Transverse colon (tissue), 4 donors: ENCODE measurements around the gene CAPN5. TPM values are rescaled to one million over a fixed set of nuclear protein-coding genes. Genes with fewer than 3 reads are reported as not detected.

Source experiments
- DNase-seq: peaks from one replicate; pipeline ENCODE4 v3.0.0-alpha.2; 2019
- H3K27ac ChIP-seq, 4 donors: fragments of 200-600 bp; sonication (generic); 2 replicates each; pipeline ENCODE4 v1.5.1; 2016 to 2018; ENCODE audit warnings: inconsistent platforms in 4 of 4
- H3K27me3 ChIP-seq: fragments of 200-600 bp; sonication (generic); 2 replicates; pipeline ENCODE4 v1.5.1; 2017; ENCODE audit warnings: inconsistent platforms
- H3K36me3 ChIP-seq, 4 donors: fragments of 200-600 bp; sonication (generic); 2 replicates each; pipeline ENCODE4 v1.5.1; 2017 to 2019; ENCODE audit warnings: inconsistent platforms in 4 of 4
- H3K4me1 ChIP-seq, 4 donors: fragments of 200-600 bp; sonication (generic); 2 replicates each; pipeline ENCODE4 v1.5.1; 2017 to 2020; ENCODE audit warnings: inconsistent platforms in 4 of 4
- H3K4me3 ChIP-seq, 4 donors: fragments of 200-600 bp; sonication (generic); 1 replicate in 1 of 4; 2 replicates in 3 of 4; pipeline versions ENCODE4 v1.5.1 to v1.6.1; 2017 to 2019; ENCODE audit warnings: inconsistent platforms in 4 of 4
- H3K9me3 ChIP-seq, 2 donors: fragments of 200-600 bp; sonication (generic); 2 replicates each; pipeline ENCODE4 v1.5.1; 2017 to 2019; ENCODE audit warnings: inconsistent platforms in 2 of 2
- EP300 ChIP-seq: sonication (generic); formaldehyde crosslinking; IDR thresholded peaks from one replicate; pipeline ENCODE4 v1.6.1; 2017; ENCODE audit warnings: antibody characterized with exemption, low read depth
- POLR2A ChIP-seq: fragments of 450-650 bp; IDR thresholded peaks from one replicate; pipeline ENCODE4 v1.6.1; 2016; ENCODE audit warnings: antibody characterized with exemption, mild to moderate bottlenecking, moderate library complexity
- POLR2AphosphoS5 ChIP-seq, 3 donors: sonication (generic); formaldehyde crosslinking; IDR thresholded peaks; one replicate each; pipeline ENCODE4 v1.6.1; 2016; ENCODE audit warnings: antibody characterized with exemption in 3 of 3
- WGBS, 2 donors: methylation state at CpG; one replicate each; pipeline ENCODE4 v1.1.5; 2018; ENCODE audit warnings: low coverage in 1 of 2; 5-methylcytosine and 5-hydroxymethylcytosine counted together
- in situ Hi-C, 4 donors: fragments of 200-750 bp; cut with MboI; loops; one replicate each; pipeline versions ENCODE4 v1.15.0 to v1.15.1; 2017; ENCODE audit warnings: low sequenced_read_pairs in 3 of 4, low pct_ligation_motif_present in 1 of 4, low pct_unique_long_range_greater_than_20kb in 1 of 4
- intact Hi-C: fragments of 100-400 bp; cut with DNase I; formaldehyde crosslinking; loops from one replicate; pipeline ENCODE4 v1.15.1; 2023; ENCODE audit warnings: low total_unique reads
- total RNA-seq, 4 donors: library from RNA; depleted of rRNA; stranded (reverse); fragments of >200 nt; gene quantifications; one replicate each; pipeline ENCODE4 v1.1.0, GENCODE V29; 2016
- TF ChIP-seq, protein P1 (sequence below), 5 experiments: fragments of 200-600 bp in 3 of 5; fragments of 450-650 bp in 2 of 5; sonication (generic) in 3 of 5; IDR thresholded peaks; 1 replicate in 2 of 5; 2 replicates in 3 of 5; pipeline ENCODE4 v1.5.1; 2016 to 2017; ENCODE audit warnings: antibody characterized with exemption in 5 of 5, inconsistent platforms in 3 of 5, mild to moderate bottlenecking in 2 of 5, moderate library complexity in 1 of 5

Gene CAPN5
- total RNA-seq, 4 donors from 2014 or later, result 210 to 290 (median 214) TPM

DNA sequence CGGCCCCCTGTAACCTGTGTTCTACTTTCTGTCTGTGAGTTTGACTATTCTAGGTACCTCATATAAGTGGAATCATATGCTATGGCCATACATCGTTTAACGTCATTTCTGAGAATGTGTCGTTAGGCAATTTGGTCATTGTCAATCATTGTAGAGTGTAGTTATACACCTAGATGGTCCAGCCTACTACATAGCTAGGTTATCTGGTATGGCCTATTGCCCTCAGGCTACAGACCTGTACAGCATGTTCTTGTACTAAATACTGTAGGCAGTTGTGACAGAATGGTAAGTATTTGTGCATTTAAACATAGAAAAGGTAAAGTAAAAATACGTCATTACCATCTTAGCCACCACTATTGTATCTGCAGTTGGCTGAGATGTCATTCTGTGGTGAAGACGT lies 96.5 kb downstream of the CAPN5 start:
- no peaks in the 10 kb centered on the region for H3K4me1 ChIP-seq
- TF ChIP-seq EP300, result no peak
- no peak for TF ChIP-seq POLR2AphosphoS5 (IDR thresholded peaks at IDR 0.05)
- TF ChIP-seq, protein P1, sequence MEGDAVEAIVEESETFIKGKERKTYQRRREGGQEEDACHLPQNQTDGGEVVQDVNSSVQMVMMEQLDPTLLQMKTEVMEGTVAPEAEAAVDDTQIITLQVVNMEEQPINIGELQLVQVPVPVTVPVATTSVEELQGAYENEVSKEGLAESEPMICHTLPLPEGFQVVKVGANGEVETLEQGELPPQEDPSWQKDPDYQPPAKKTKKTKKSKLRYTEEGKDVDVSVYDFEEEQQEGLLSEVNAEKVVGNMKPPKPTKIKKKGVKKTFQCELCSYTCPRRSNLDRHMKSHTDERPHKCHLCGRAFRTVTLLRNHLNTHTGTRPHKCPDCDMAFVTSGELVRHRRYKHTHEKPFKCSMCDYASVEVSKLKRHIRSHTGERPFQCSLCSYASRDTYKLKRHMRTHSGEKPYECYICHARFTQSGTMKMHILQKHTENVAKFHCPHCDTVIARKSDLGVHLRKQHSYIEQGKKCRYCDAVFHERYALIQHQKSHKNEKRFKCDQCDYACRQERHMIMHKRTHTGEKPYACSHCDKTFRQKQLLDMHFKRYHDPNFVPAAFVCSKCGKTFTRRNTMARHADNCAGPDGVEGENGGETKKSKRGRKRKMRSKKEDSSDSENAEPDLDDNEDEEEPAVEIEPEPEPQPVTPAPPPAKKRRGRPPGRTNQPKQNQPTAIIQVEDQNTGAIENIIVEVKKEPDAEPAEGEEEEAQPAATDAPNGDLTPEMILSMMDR (IDR thresholded peaks at IDR 0.05), result no peak
- TF ChIP-seq POLR2A, result no peak
- H3K9me3 ChIP-seq, result no peaks in the 10 kb centered on the region
- no peak overlapping the region for H3K27ac ChIP-seq
- no peak overlapping the region for H3K4me3 ChIP-seq
- 88 to 94% methylated on average over 6 of the region's 6 CpGs for WGBS, 2 donors
- no peaks in the 10 kb centered on the region for H3K27me3 ChIP-seq
- in situ Hi-C loops, result no loop called here
- H3K36me3 ChIP-seq, result no peaks in the 10 kb centered on the region
- no peak for DNase-seq
- intact Hi-C loops, result no loop called here

DNA sequence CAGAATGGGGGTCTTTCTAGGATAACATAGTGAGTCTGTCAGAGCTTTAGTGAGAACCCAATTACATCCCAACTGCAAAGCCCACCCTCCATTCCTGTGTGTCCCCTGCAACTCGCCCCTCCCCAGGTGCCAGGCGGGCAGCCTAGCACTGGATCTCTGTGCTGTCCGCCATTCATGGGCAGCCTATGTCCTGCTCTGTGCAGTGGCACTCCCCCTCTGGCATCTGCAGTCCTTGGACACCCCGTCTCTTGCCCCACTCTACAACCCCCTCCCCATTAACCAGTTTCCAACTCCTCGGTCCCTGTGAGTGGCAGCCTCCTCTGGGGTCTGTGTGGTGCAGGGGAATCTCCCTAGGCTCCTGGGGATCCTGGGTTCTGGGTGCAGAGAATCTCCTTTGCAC lies 98.3 kb downstream of the CAPN5 start:
- TF ChIP-seq, protein P1 (IDR thresholded peaks at IDR 0.05), result no peak
- TF ChIP-seq POLR2AphosphoS5 (IDR thresholded peaks at IDR 0.05), result no peak
- Histone ChIP-seq H3K4me1 (no peaks in the 10 kb centered on the region), H3K27ac (no peak overlapping the region), H3K4me3 (no peak overlapping the region), H3K36me3 (no peaks in the 10 kb centered on the region), H3K27me3 (no peaks in the 10 kb centered on the region), H3K9me3 (no peaks in the 10 kb centered on the region)
- 80 to 91% methylated on average over 1 to 5 of the region's 5 CpGs for WGBS, 2 donors
- DNase-seq, result no peak
- in situ Hi-C loops, result no loop called here
- intact Hi-C loops, result no loop called here

DNA sequence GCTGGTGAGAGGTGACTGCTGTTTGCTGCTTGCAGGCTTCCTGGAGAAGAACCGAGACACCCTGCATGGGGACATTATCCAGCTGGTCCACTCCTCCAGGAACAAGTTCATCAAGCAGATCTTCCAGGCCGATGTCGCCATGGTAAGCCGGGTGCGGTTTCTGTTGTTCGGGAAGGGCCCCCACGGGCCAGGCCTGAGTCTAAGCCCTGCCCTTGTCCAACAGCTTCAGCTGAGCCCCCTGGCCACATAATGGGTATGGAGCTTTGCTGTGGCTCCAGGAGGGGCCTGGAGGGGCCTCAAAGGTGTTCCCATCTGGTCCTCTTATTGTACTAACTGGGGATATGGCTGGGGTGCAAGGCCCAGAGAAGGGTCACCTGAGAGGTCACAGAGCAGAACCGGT lies 99.2 kb downstream of the CAPN5 start:
- H3K27me3 ChIP-seq, result no peaks in the 10 kb centered on the region
- no peak for DNase-seq
- intact Hi-C loops, result no loop called here
- H3K9me3 ChIP-seq, result no peaks in the 10 kb centered on the region
- H3K27ac ChIP-seq, result no peak overlapping the region
- H3K4me1 ChIP-seq, result no peaks in the 10 kb centered on the region
- no peaks in the 10 kb centered on the region for H3K36me3 ChIP-seq
- no peak overlapping the region for H3K4me3 ChIP-seq
- TF ChIP-seq EP300, result no peak
- TF ChIP-seq POLR2AphosphoS5 (IDR thresholded peaks at IDR 0.05), result no peak
- TF ChIP-seq POLR2A, result no peak
- TF ChIP-seq, protein P1 (IDR thresholded peaks at IDR 0.05), result no peak
- WGBS, 2 donors, result 93% methylated on average over 8 of the region's 8 CpGs; no CpG with 5 or more reads in 1 of the 2 donors
- in situ Hi-C loops, result no loop called here

DNA sequence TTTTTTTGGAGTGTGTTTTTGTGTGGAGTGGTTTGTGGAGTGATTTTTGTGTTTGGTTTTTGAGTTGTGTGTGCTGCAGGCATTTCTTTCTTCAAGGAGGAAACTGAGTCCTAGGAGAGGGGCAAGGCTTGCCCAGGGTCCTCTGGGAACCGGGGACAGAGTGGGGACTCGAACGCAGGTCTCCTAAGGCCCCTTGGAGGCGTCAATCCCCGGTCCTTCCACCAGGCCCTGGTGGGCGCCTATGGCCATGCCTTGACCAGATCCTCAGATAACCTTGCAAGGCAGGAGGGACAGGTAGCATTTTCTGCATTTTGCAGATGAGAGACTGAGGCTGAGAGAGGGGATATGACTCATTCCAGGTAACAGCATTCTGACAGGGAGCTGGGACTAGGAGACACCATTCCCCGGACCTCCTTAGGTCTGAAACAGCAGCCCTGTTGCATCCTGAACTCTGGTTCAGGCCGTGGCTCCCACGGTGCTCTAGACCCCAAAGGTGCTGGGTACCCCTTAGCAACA lies 100.4 kb downstream of the CAPN5 start:
- H3K36me3 ChIP-seq, result no peaks in the 10 kb centered on the region
- H3K9me3 ChIP-seq, result no peaks in the 10 kb centered on the region
- TF ChIP-seq, protein P1 (IDR thresholded peaks at IDR 0.05), result no peak
- TF ChIP-seq POLR2A (no peak), POLR2AphosphoS5 (IDR thresholded peaks at IDR 0.05) (no peak), EP300 (no peak)
- DNase-seq, result no peak
- H3K4me1 ChIP-seq, result no peaks in the 10 kb centered on the region
- no peak overlapping the region for H3K27ac ChIP-seq
- intact Hi-C loops, result no loop called here
- H3K27me3 ChIP-seq, result no peaks in the 10 kb centered on the region
- in situ Hi-C loops, result no loop called here
- WGBS, 2 donors, result 89% methylated on average over 9 of the region's 9 CpGs; no CpG with 5 or more reads in 1 of the 2 donors
- H3K4me3 ChIP-seq, result no peak overlapping the region
